GM19351 (cell line): ENCODE measurements around the gene RNPS1.

Experiments
- ATAC-seq: cut with Tn5 transposase; IDR thresholded peaks from one replicate; pipeline ENCODE4 v1.9.1; 2021; ENCODE audit warnings: mild to moderate bottlenecking, moderate library complexity; ENCODE audit not compliant: unreplicated experiment

RNPS1 gene

GRCh38 chr16:2267913-2268666 is at the start of gene RNPS1:
Gene RNPS1, minus strand, starts transcription at chr16:2268126. Its CDS starts 3,483 bp downstream, at chr16:2264643.
- peak; percentile 81 for ATAC-seq

GRCh38 chr16:2317231-2318020 is 49.5 kb upstream of the RNPS1 start:
- no peak for ATAC-seq

GRCh38 chr16:2308089-2308962 is 40.4 kb upstream of the RNPS1 start:
- no peak for ATAC-seq

- ATAC-seq, result no peak
Measured at GRCh38 chr16:2299915-2300192, 31.9 kb upstream of the RNPS1 start.

GRCh38 chr16:2299121-2299914 is 31.4 kb upstream of the RNPS1 start:
- ATAC-seq, result no peak

GRCh38 chr16:2298621-2299020 is 30.7 kb upstream of the RNPS1 start:
- ATAC-seq, result no peak

GRCh38 chr16:2297506-2297860 is 29.6 kb upstream of the RNPS1 start:
- no peak for ATAC-seq

GRCh38 chr16:2296661-2297505 is 29.0 kb upstream of the RNPS1 start:
- ATAC-seq, result no peak

- peak; percentile 79 for ATAC-seq
Measured at GRCh38 chr16:2295056-2295798, 27.3 kb upstream of the RNPS1 start.

GRCh38 chr16:2292221-2292620 is 24.3 kb upstream of the RNPS1 start:
- no peak for ATAC-seq

GRCh38 chr16:2289282-2289681 is 21.4 kb upstream of the RNPS1 start:
- ATAC-seq, result no peak

- ATAC-seq, result no peak
Measured at GRCh38 chr16:2288726-2289125, 20.8 kb upstream of the RNPS1 start.

GRCh38 chr16:2287916-2288547 is 20.1 kb upstream of the RNPS1 start:
- ATAC-seq, result no peak

GRCh38 chr16:2286550-2286949 is 18.6 kb upstream of the RNPS1 start:
- ATAC-seq, result no peak

GRCh38 chr16:2285731-2286191 is 17.8 kb upstream of the RNPS1 start:
- ATAC-seq, result no peak

GRCh38 chr16:2284797-2285576 is 17.1 kb upstream of the RNPS1 start:
- ATAC-seq, result no peak

GRCh38 chr16:2284001-2284770 is 16.3 kb upstream of the RNPS1 start:
- no peak for ATAC-seq
